ENCODE data around the gene MOBP.

Gene MOBP

DNA sequence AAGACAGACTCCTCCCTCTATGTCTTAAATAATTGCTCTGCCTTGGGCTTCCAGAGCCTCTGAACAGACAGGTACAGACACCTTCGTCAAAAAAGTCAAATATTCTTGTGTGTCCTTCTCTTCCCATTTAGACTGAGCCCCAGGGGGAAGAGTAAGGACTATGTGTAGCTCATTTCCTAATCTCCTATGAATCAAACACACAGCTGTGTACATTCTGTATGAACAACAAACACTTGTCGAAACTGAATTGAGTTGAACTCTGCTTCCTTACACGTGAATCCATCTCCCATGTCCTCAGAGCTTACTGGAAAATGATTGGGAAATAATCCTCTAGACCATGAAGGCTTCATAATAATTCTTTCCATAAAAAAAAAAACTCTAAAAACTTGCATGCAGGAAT is 80.8 kb downstream of the MOBP start:
- no peak for DNase-seq

DNA sequence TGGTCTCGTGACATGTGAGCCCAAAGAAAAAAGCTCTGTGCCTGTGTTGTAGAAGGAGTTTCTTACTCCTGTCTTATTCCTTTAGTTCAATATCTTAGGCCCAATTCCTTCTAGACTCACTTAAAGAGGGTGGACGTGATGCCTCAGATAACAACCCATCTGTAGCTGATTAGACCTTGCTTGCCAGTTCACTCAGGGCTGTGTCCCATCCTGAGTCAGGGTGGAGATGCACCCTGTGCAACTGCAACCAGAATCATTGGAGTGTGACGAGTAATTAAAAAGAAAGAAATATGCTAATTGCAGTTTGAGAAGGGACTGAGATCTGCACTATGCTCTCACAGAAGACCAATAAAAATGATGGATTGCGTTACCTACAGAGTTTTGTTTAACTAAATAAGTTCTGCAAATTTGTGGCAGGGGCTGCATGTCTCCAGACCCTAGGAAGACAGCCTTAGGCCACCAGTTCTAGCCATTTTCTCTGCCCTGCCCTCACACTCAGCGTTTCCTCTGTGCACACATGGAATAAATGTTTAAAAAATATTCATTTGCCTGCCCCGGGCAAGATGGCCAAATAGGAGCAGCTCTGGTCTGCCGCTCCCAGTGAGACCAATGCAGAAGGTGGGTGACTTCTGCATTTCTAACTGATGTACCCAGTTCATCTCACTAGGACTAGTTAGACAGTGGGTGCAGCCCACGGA is 83.0 kb downstream of the MOBP start:
- DNase-seq = no peak

Data from activated CD8-positive, alpha-beta memory T cell treated with anti-CD3 and anti-CD28 coated beads, Interleukin-2, amount 50 U/mL, for 4 hours (primary cell).